HEK293 (cell line): ENCODE data around the gene HDC.

Experiments
- CTCF ChIA-PET: fragments of 350-600 bp; formaldehyde crosslinking; extraction: SDS; loops from one replicate; lab custom pipeline; 2021; ENCODE audit warnings: antibody characterized with exemption; lab: Yijun Ruan, JAX
- POLR2A ChIA-PET: fragments of 300-600 bp; formaldehyde crosslinking; extraction: SDS; loops from one replicate; lab custom pipeline; 2020; ENCODE audit warnings: antibody characterized with exemption, inconsistent platforms; lab: Yijun Ruan, JAX
- H3K27ac ChIP-seq: fragments of 200-500 bp; sonication (Bioruptor generic); 2 replicates; pipeline ENCODE4 v1.5.1; 2014; ENCODE audit warnings: low read depth, low read length, control low read depth, inconsistent platforms; ENCODE audit errors: extremely low read depth
- H3K36me3 ChIP-seq, 2 experiments: fragments of 200-500 bp in 1 of 2; sonication (Bioruptor generic) in 1 of 2; 1 replicate in 1 of 2; 2 replicates in 1 of 2; pipeline ENCODE4 v1.5.1; 2014 to 2017; ENCODE audit warnings: inconsistent platforms in 2 of 2, low read length in 2 of 2; ENCODE audit not compliant: control insufficient read depth in 2 of 2, insufficient read depth in 1 of 2
- H3K4me1 ChIP-seq: fragments of 200-500 bp; sonication (Bioruptor generic); 2 replicates; pipeline ENCODE4 v1.5.1; 2014; ENCODE audit warnings: mild to moderate bottlenecking, low read length, inconsistent platforms; ENCODE audit not compliant: control insufficient read depth, insufficient read depth
- H3K4me3 ChIP-seq: 2 replicates; pipeline ENCODE4 v1.5.1; 2011; ENCODE audit warnings: low read depth, mild to moderate bottlenecking, control low read depth, low read length, moderate library complexity
- H3K9me3 ChIP-seq: fragments of 200-500 bp; sonication (Bioruptor generic); 2 replicates; pipeline ENCODE4 v1.5.1; 2014; ENCODE audit warnings: low read depth, low read length, inconsistent platforms; ENCODE audit not compliant: control insufficient read depth, insufficient read depth
- KLF9 ChIP-seq: fragments of 450-650 bp; formaldehyde crosslinking; IDR thresholded peaks from 2 replicates; pipeline ENCODE4 v1.5.1; 2016; ENCODE audit warnings: missing biosample characterization, missing genetic modification characterization, low read depth
- REPIN1 ChIP-seq: fragments of 450-650 bp; formaldehyde crosslinking; IDR thresholded peaks from 2 replicates; pipeline ENCODE4 v1.5.1; 2017; ENCODE audit warnings: missing biosample characterization, missing genetic modification characterization, low read depth
- SCRT1 ChIP-seq: fragments of 450-650 bp; formaldehyde crosslinking; IDR thresholded peaks from 2 replicates; pipeline ENCODE4 v1.5.1; 2016; ENCODE audit warnings: missing biosample characterization, missing genetic modification characterization, borderline replicate concordance
- SCRT2 ChIP-seq: fragments of 450-650 bp; formaldehyde crosslinking; IDR thresholded peaks from 2 replicates; pipeline ENCODE4 v1.5.1; 2016; ENCODE audit warnings: missing biosample characterization, missing genetic modification characterization
- ZEB2 ChIP-seq: fragments of 450-650 bp; formaldehyde crosslinking; IDR thresholded peaks from 2 replicates; pipeline ENCODE4 v1.5.1; 2016; ENCODE audit warnings: missing biosample characterization, missing genetic modification characterization
- ZIC2 ChIP-seq: fragments of 450-650 bp; formaldehyde crosslinking; IDR thresholded peaks from 2 replicates; pipeline ENCODE4 v1.5.1; 2016; ENCODE audit warnings: missing biosample characterization, missing genetic modification characterization
- ZNF121 ChIP-seq: fragments of 450-650 bp; formaldehyde crosslinking; IDR thresholded peaks from 2 replicates; pipeline ENCODE4 v1.5.1; 2016; ENCODE audit warnings: missing biosample characterization, missing genetic modification characterization
- ZNF175 ChIP-seq: fragments of 450-650 bp; formaldehyde crosslinking; IDR thresholded peaks from 2 replicates; pipeline ENCODE4 v1.5.1; 2016; ENCODE audit warnings: missing biosample characterization, missing genetic modification characterization
- ZNF202 ChIP-seq: fragments of 450-650 bp; formaldehyde crosslinking; IDR thresholded peaks from 2 replicates; pipeline ENCODE4 v1.5.1; 2016; ENCODE audit warnings: missing biosample characterization, missing genetic modification characterization, borderline replicate concordance
- ZNF221 ChIP-seq: fragments of 450-650 bp; formaldehyde crosslinking; IDR thresholded peaks from 2 replicates; pipeline ENCODE4 v1.5.1; 2017; ENCODE audit warnings: missing biosample characterization, missing genetic modification characterization, borderline replicate concordance
- ZNF248 ChIP-seq: fragments of 450-650 bp; formaldehyde crosslinking; IDR thresholded peaks from 2 replicates; pipeline ENCODE4 v1.5.1; 2017; ENCODE audit warnings: missing biosample characterization, missing genetic modification characterization
- ZNF302 ChIP-seq: fragments of 450-650 bp; formaldehyde crosslinking; IDR thresholded peaks from 2 replicates; pipeline ENCODE4 v1.5.1; 2016; ENCODE audit warnings: missing biosample characterization, missing genetic modification characterization, low read depth
- ZNF335 ChIP-seq: fragments of 450-650 bp; formaldehyde crosslinking; conservative IDR thresholded peaks from 2 replicates; pipeline ENCODE4 v1.5.1; 2016; ENCODE audit warnings: missing biosample characterization, missing genetic modification characterization
- ZNF354C ChIP-seq: fragments of 450-650 bp; formaldehyde crosslinking; IDR thresholded peaks from 2 replicates; pipeline ENCODE4 v1.5.1; 2016; ENCODE audit warnings: missing biosample characterization, missing genetic modification characterization, low read depth, borderline replicate concordance
- ZNF394 ChIP-seq: fragments of 450-650 bp; formaldehyde crosslinking; IDR thresholded peaks from 2 replicates; pipeline ENCODE4 v1.5.1; 2016; ENCODE audit warnings: missing biosample characterization, missing genetic modification characterization, mild to moderate bottlenecking, moderate library complexity, borderline replicate concordance
- ZNF423 ChIP-seq: fragments of 450-650 bp; formaldehyde crosslinking; IDR thresholded peaks from 2 replicates; pipeline ENCODE4 v1.5.1; 2016; ENCODE audit warnings: missing biosample characterization, missing genetic modification characterization
- ZNF426 ChIP-seq: fragments of 450-650 bp; formaldehyde crosslinking; IDR thresholded peaks from 2 replicates; pipeline ENCODE4 v1.5.1; 2017; ENCODE audit warnings: missing biosample characterization, missing genetic modification characterization, mild to moderate bottlenecking, inconsistent platforms, moderate library complexity
- ZNF501 ChIP-seq: fragments of 450-650 bp; formaldehyde crosslinking; IDR thresholded peaks from 2 replicates; pipeline ENCODE4 v1.5.1; 2016; ENCODE audit warnings: missing biosample characterization, missing genetic modification characterization
- ZNF571 ChIP-seq: fragments of 450-650 bp; formaldehyde crosslinking; IDR thresholded peaks from 2 replicates; pipeline ENCODE4 v1.5.0; 2017; ENCODE audit warnings: missing biosample characterization, missing genetic modification characterization
- ZNF621 ChIP-seq: fragments of 450-650 bp; formaldehyde crosslinking; IDR thresholded peaks from 2 replicates; pipeline ENCODE4 v1.5.1; 2017; ENCODE audit warnings: missing biosample characterization, missing genetic modification characterization
- ZNF677 ChIP-seq: fragments of 450-650 bp; IDR thresholded peaks from 2 replicates; pipeline ENCODE4 v1.5.0; 2018; ENCODE audit warnings: missing biosample characterization, mild to moderate bottlenecking, missing genetic modification characterization, moderate library complexity
- TF ChIP-seq, protein P1 (sequence below): fragments of 450-650 bp; formaldehyde crosslinking; IDR thresholded peaks from 2 replicates; pipeline ENCODE4 v1.5.1; 2016; ENCODE audit warnings: missing biosample characterization, missing genetic modification characterization
- TF ChIP-seq, protein P2 (sequence below): fragments of 450-650 bp; formaldehyde crosslinking; IDR thresholded peaks from 2 replicates; pipeline ENCODE4 v1.5.1; 2016; ENCODE audit warnings: missing biosample characterization, missing genetic modification characterization
- TF ChIP-seq, protein P3 (sequence below): fragments of 450-650 bp; formaldehyde crosslinking; IDR thresholded peaks from 2 replicates; pipeline ENCODE4 v1.5.1; 2016; ENCODE audit warnings: missing biosample characterization, missing genetic modification characterization

The HDC gene

DNA sequence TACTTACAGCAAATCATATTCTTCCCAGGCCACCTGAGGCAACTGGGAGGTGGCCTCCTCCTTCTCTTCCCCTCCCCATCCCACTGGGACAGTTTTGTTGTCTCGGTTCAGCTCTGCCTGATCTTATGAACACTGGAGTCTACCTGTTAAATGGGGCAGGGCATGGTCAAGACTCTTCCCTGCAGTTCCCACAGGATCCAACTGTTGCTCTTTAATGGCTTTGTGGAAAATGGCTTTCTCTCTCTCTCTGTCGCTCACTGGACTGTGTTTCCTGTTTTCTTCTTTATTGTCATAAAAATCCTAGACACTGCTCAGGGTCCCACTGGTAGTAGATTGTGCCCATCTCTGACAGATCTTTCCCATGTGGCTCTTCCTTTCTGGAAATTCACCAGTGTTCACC lies 43.3 kb downstream of the HDC start:
- peak; percentile 76 for TF ChIP-seq SCRT2 (tag by site-specific recombination)
- TF ChIP-seq ZNF426 (tag by site-specific recombination): no peak
- TF ChIP-seq ZNF121 (tag by site-specific recombination): no peak
- no peak for TF ChIP-seq ZNF175 (tag by site-specific recombination)
- no peak for TF ChIP-seq ZNF677 (tag by site-specific recombination)
- TF ChIP-seq SCRT1 (tag by site-specific recombination): peak; percentile 58; the same call in 1 of the 2 replicates
- no peak for TF ChIP-seq ZEB2
- TF ChIP-seq, all 188 proteins: peak for 2
- Histone ChIP-seq H3K4me3 (no peak overlapping the region), H3K27ac (no peak overlapping the region), H3K9me3 (no peaks in the 10 kb centered on the region), H3K36me3 (peaks cover 0 to 4% of the 10 kb centered on the region in 2 experiments; a peak in 1 of 3 replicates), H3K4me1 (no peaks in the 10 kb centered on the region)
- ChIA-PET CTCF (no interaction called here), POLR2A (no interaction called here)

GRCh38 chr15:50219820-50220219 lies 45.7 kb downstream of the HDC start:
- no peaks in the 10 kb centered on the region for H3K9me3 ChIP-seq
- TF ChIP-seq, protein P1, sequence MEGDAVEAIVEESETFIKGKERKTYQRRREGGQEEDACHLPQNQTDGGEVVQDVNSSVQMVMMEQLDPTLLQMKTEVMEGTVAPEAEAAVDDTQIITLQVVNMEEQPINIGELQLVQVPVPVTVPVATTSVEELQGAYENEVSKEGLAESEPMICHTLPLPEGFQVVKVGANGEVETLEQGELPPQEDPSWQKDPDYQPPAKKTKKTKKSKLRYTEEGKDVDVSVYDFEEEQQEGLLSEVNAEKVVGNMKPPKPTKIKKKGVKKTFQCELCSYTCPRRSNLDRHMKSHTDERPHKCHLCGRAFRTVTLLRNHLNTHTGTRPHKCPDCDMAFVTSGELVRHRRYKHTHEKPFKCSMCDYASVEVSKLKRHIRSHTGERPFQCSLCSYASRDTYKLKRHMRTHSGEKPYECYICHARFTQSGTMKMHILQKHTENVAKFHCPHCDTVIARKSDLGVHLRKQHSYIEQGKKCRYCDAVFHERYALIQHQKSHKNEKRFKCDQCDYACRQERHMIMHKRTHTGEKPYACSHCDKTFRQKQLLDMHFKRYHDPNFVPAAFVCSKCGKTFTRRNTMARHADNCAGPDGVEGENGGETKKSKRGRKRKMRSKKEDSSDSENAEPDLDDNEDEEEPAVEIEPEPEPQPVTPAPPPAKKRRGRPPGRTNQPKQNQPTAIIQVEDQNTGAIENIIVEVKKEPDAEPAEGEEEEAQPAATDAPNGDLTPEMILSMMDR (tag by site-specific recombination): no peak
- peak; percentile 51; the same call in 1 of the 2 replicates for TF ChIP-seq ZNF394 (tag by site-specific recombination)
- POLR2A ChIA-PET: no interaction called here
- H3K27ac ChIP-seq: no peak overlapping the region
- H3K36me3 ChIP-seq: no peaks in the 10 kb centered on the region
- CTCF ChIA-PET: no interaction called here
- H3K4me1 ChIP-seq: no peaks in the 10 kb centered on the region
- H3K4me3 ChIP-seq: no peak overlapping the region

GRCh38 chr15:50218691-50219090 lies 46.8 kb downstream of the HDC start:
- POLR2A ChIA-PET: no interaction called here
- TF ChIP-seq ZNF302 (tag by site-specific recombination) (no peak), ZNF221 (tag by site-specific recombination) (no peak), ZNF335 (tag by site-specific recombination) (no peak), REPIN1 (tag by site-specific recombination) (no peak), ZNF621 (no peak), ZNF248 (tag by site-specific recombination) (no peak), KLF9 (tag by site-specific recombination) (no peak), ZNF354C (tag by site-specific recombination) (no peak), ZNF202 (tag by site-specific recombination) (no peak), ZNF394 (tag by site-specific recombination) (no peak), ZIC2 (tag by site-specific recombination) (no peak), ZNF501 (tag by site-specific recombination) (no peak), ZNF571 (no peak), ZNF423 (tag by site-specific recombination) (no peak)
- TF ChIP-seq, protein P2, sequence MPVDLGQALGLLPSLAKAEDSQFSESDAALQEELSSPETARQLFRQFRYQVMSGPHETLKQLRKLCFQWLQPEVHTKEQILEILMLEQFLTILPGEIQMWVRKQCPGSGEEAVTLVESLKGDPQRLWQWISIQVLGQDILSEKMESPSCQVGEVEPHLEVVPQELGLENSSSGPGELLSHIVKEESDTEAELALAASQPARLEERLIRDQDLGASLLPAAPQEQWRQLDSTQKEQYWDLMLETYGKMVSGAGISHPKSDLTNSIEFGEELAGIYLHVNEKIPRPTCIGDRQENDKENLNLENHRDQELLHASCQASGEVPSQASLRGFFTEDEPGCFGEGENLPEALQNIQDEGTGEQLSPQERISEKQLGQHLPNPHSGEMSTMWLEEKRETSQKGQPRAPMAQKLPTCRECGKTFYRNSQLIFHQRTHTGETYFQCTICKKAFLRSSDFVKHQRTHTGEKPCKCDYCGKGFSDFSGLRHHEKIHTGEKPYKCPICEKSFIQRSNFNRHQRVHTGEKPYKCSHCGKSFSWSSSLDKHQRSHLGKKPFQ (tag by site-specific recombination): no peak
- TF ChIP-seq, protein P3, sequence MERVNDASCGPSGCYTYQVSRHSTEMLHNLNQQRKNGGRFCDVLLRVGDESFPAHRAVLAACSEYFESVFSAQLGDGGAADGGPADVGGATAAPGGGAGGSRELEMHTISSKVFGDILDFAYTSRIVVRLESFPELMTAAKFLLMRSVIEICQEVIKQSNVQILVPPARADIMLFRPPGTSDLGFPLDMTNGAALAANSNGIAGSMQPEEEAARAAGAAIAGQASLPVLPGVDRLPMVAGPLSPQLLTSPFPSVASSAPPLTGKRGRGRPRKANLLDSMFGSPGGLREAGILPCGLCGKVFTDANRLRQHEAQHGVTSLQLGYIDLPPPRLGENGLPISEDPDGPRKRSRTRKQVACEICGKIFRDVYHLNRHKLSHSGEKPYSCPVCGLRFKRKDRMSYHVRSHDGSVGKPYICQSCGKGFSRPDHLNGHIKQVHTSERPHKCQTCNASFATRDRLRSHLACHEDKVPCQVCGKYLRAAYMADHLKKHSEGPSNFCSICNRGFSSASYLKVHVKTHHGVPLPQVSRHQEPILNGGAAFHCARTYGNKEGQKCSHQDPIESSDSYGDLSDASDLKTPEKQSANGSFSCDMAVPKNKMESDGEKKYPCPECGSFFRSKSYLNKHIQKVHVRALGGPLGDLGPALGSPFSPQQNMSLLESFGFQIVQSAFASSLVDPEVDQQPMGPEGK (tag by site-specific recombination): no peak
- CTCF ChIA-PET: interaction anchor here (0.7 kb wide), 1 partner anchor 14 kb away, joined by 3 read pairs; no protein-coding TSS in a partner anchor
- H3K4me1 ChIP-seq: no peaks in the 10 kb centered on the region
- H3K27ac ChIP-seq: no peak overlapping the region
- H3K4me3 ChIP-seq: no peak overlapping the region
- H3K36me3 ChIP-seq: no peaks in the 10 kb centered on the region
- H3K9me3 ChIP-seq: no peaks in the 10 kb centered on the region
